ENCODE results near the gene SLC51A. TPM values are rescaled to one million over a fixed set of nuclear protein-coding genes. Genes with fewer than 3 reads are reported as not detected.

The SLC51A gene
- total RNA-seq, 1 donor from 2014 or later, result not detected

DNA sequence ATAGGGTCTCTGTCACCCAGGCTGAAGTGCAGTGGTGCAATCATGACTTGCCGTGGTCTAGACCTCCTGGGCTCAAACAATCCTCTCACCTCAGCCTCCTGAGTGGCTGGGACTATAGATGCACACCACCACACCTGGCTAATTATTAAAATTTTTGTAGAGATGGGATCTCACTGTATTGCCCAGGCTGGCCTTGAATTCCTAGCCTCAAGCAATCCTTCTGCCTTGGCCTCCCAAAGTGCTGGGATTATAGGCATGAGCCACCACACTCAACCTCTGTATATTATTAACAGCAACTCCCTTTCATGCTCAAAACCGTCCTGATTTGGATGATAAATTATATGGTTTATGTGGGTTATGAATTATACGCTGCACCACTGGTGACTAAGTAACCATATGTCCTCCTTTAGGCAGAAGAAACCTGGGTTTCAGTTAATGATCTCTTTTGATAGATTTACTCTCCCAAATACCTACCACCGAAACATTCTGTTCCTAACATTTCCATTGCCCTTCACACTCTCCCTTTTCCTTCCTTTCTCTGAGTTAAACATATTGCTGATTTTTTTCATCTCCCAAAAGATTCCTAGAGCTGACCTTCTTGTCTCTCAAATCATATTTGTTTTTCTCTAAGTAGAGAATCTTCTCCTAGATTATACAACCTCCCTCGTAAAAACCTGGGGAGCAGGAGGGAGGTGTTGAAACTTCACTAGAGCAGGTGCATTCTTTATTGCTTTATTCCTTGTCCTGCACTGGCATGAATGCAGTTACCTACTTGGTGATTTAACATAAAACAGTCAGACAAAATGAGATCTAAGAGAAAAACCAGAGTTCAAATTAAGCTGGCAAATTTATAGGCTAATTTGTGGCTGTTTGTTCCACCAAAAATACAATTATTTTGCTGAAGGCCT, 38.3 kb downstream of the SLC51A start:
- Mint-ChIP-seq H3K27ac (no peak overlapping the region), H3K36me3 (ENCODE audit: low read depth) (peaks cover 27% of the 10 kb centered on the region), H3K9me3 (no peaks in the 10 kb centered on the region), H3K27me3 (no peaks in the 10 kb centered on the region), H3K4me1 (peaks cover 6% of the 10 kb centered on the region), H3K4me3 (no peak overlapping the region)
- intact Hi-C loops (cut with micrococcal nuclease), result no loop called here
- no peak for DNase-seq

DNA sequence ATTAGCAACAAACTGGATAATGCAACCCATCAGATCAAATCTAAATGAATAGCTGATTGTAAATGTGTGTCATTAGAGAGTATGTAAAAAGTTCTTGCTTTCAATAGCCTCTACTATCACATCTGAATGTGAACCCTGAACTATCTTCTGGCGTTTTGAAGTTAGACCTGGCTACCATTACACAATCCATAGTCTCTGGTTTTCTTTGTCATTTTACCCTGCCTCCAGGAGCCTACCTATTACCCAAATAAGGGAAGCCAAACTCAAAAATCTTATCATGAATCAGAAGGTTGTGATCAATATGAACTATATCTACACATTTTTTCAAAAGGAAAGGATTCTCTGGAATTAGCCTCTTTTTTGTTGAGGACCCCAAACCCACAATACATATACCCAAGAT, 39.4 kb downstream of the SLC51A start:
- no peak overlapping the region for H3K4me3 Mint-ChIP-seq
- no peak overlapping the region for H3K27ac Mint-ChIP-seq
- H3K9me3 Mint-ChIP-seq, result peaks cover under 1% of the 10 kb centered on the region
- no peak for DNase-seq
- intact Hi-C loops (cut with micrococcal nuclease), result no loop called here
- no peaks in the 10 kb centered on the region for H3K27me3 Mint-ChIP-seq
- peaks cover 28% of the 10 kb centered on the region for H3K36me3 Mint-ChIP-seq (ENCODE audit: low read depth)
- peaks cover 6% of the 10 kb centered on the region for H3K4me1 Mint-ChIP-seq

DNA sequence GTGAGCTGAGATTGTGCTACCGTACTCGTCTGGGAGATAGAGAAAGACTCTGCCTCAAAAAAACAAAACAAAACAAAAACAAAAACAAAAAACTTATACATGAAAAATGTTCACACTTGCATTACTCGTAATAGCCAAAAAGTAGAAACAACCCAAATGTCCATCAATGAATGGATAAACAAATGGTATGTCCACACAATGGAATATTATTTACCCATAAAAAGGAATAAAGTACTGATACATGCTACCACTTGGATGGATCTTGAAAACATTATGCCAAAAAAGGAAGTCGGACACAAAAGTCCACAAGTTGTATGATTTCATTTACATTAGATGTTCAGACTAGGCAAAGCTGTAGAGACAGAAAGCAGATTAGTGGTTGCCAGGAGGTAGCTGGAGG, 44.5 kb downstream of the SLC51A start:
- intact Hi-C loops (cut with micrococcal nuclease), result no loop called here
- H3K27ac Mint-ChIP-seq, result no peak overlapping the region
- DNase-seq, result no peak
- H3K4me3 Mint-ChIP-seq, result no peak overlapping the region
- no peaks in the 10 kb centered on the region for H3K27me3 Mint-ChIP-seq
- peaks cover 3% of the 10 kb centered on the region for H3K9me3 Mint-ChIP-seq
- peaks cover 39% of the 10 kb centered on the region for H3K36me3 Mint-ChIP-seq (ENCODE audit: low read depth)
- H3K4me1 Mint-ChIP-seq, result peaks cover 8% of the 10 kb centered on the region

DNA sequence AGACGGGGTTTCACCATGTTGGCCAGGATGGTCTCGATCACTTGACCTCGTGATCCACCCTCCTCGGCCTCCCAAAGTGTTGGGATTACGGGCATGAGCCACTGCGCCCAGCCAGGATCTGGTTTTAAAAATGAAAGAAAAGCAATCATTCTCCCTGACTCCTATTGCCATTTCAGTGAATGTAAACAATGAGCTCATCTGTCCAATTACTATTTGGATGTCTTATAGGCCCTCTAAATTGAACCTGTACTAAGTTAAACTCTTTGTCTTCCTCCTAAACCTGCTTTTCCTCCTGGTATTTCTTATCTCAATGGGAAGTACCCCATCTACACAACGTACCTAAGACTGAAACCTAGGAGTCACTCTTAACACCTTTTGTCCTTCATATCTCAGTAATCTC, 47.5 kb downstream of the SLC51A start:
- no peak for DNase-seq

DNA sequence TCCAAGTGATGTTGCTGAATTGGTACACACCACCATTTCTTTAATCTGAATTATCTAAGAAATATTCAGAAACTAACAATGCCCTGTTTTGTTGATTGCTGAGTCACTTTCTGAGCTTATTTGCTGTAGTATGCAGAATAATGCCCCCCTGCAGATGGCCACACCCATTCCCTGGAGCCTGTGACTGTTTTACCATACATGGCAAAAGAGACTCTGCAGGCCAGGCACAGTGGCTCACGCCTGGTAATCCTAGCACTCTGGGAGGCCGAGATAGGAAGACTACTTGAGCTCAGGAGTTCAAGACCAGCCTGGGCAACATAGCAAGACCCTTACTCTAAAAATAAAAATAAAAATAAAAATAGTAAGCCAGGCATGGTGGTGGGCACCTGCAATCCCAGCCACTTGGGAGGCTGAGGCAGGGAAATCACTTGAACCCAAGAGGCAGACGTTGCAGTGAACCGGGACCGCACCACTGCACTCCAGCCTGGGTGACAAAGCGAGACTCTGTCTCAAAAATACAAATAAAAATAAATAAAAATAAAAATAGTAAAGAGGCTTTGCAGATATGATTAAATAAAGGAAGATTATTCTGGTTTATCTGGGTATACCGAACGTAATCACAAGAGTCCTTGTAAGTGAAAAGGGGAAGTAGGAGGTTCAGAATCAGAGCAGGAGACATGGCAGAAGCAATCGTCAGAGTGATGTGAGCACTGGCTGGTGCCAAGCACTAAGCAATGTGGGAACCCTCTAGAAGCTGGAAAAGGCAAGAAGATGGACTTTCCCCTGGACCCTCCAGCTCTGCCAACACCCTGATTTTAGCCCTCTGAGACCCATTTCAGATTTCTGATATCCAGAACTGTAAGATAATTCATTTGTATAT, 52.2 kb downstream of the SLC51A start:
- peaks cover 50% of the 10 kb centered on the region for H3K36me3 Mint-ChIP-seq (ENCODE audit: low read depth)
- no peaks in the 10 kb centered on the region for H3K9me3 Mint-ChIP-seq
- peak overlapping the region; percentile 48 for H3K27ac Mint-ChIP-seq
- no peak overlapping the region for H3K4me3 Mint-ChIP-seq
- no peak for DNase-seq
- no peaks in the 10 kb centered on the region for H3K27me3 Mint-ChIP-seq
- peaks cover 32% of the 10 kb centered on the region for H3K4me1 Mint-ChIP-seq
- intact Hi-C loops (cut with micrococcal nuclease), result no loop called here

More for the DNA sequence above, 47.5 kb downstream of the SLC51A start:
- H3K9me3 Mint-ChIP-seq, result peaks cover 3% of the 10 kb centered on the region
- no peak overlapping the region for H3K27ac Mint-ChIP-seq
- peaks cover 41% of the 10 kb centered on the region for H3K36me3 Mint-ChIP-seq (ENCODE audit: low read depth)
- H3K4me1 Mint-ChIP-seq, result peaks cover 12% of the 10 kb centered on the region
- H3K4me3 Mint-ChIP-seq, result no peak overlapping the region
- intact Hi-C loops (cut with micrococcal nuclease), result no loop called here
- no peaks in the 10 kb centered on the region for H3K27me3 Mint-ChIP-seq

DNA sequence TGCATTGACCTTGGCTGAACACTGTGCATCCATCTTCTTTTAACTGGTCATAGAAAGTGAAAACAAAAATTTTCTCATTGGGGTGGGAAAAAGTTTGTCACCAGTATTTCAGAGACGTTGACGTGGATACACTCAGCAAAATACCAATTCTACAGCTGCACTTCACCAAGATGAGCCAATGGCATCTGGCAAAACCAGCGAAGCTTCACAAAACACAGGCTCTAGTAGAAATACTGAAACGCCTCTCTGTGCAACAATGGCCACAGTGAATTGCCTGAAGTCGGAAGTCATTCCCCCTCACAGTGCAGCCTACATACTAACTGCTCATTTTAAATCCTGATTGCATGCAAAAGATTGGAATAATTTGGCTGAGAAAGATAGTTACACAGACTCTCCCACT, 54.2 kb downstream of the SLC51A start:
- Mint-ChIP-seq H3K4me1 (peaks cover 41% of the 10 kb centered on the region), H3K36me3 (ENCODE audit: low read depth) (peaks cover 47% of the 10 kb centered on the region), H3K4me3 (no peak overlapping the region), H3K9me3 (no peaks in the 10 kb centered on the region), H3K27me3 (no peaks in the 10 kb centered on the region), H3K27ac (peak overlapping the region; percentile 63)
- no peak for DNase-seq
- intact Hi-C loops (cut with micrococcal nuclease), result loop anchor here (5.0 to 10.0 kb wide), 2 partner anchors 257 to 454 kb away; no protein-coding TSS in a partner anchor

DNA sequence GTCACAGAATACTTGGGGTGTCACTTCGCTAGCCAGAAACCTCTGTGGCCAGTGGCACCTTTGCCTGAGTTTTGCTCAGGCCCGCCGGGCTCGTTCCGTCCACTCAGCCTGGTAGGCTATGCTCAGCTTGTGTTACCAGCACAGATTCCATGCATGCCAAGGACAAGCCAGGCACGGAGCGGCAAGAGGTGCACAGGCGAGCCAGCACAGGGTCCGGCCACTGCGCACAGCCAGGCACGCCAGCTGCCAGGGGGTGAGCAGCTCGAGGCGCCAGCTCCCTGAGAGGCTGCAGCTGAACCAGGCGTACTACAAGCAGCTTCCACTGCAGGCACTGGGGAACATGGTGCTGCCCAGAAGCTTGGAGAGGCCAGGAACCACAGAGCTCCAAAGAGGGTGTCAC, 56.5 kb downstream of the SLC51A start:
- H3K4me1 Mint-ChIP-seq, result peaks cover 46% of the 10 kb centered on the region
- no peak overlapping the region for H3K27ac Mint-ChIP-seq
- DNase-seq, result no peak
- intact Hi-C loops (cut with micrococcal nuclease), result loop anchor here (5.0 to 10.0 kb wide), 2 partner anchors 254 to 452 kb away; no protein-coding TSS in a partner anchor
- no peaks in the 10 kb centered on the region for H3K9me3 Mint-ChIP-seq
- H3K27me3 Mint-ChIP-seq, result no peaks in the 10 kb centered on the region
- H3K36me3 Mint-ChIP-seq (ENCODE audit: low read depth), result peaks cover 45% of the 10 kb centered on the region
- no peak overlapping the region for H3K4me3 Mint-ChIP-seq

DNA sequence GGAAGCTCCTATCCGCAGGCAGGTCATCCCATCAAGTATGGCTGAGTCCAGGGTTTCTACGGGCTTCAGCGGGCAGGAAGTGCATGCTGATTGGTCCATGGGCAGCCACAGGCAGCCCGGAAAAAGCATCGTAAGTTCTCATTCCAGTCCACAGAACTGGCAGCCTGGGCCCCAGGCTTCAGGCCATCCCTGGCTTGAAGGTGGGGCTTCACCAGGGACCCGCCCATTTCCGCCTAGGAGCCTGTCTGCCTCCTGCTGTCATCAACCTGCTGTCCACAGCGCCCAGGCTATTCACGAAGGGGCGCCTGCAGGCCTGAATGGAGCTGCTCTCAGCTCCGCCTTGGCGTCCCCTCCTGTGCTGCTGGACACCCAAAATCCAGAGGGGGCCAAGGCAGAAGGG, 57.3 kb downstream of the SLC51A start:
- Mint-ChIP-seq H3K27me3 (no peaks in the 10 kb centered on the region), H3K4me3 (peak overlapping the region; percentile 74), H3K4me1 (peaks cover 52% of the 10 kb centered on the region), H3K9me3 (no peaks in the 10 kb centered on the region), H3K36me3 (ENCODE audit: low read depth) (peaks cover 45% of the 10 kb centered on the region), H3K27ac (peak overlapping the region; percentile 88)
- DNase-seq, result peak; percentile 74
- intact Hi-C loops (cut with micrococcal nuclease), result loop anchor here (1.0 to 10.0 kb wide), 5 partner anchors 14 to 451 kb away; partner anchors contain the start of genes DYNLT2B, PCYT1A and RNF168

DNA sequence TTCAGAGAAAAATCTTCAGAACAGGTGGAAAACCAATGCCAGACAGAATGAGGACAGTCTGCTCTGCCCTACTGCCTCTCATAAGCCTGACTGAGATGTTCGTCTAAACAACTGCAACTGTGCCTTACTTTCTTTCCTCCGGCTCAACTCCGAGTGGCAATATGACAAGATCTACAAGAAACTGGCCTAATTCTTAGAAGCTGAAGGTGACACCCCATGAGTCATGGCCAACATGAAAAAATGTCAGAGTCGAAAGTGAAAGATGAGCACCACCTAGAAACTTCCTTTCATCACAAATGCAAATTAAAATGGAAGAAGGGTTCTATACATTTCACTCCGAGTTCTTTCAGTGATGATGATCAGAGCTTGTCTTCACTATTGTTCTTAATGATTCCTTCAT, 58.3 kb downstream of the SLC51A start:
- no peaks in the 10 kb centered on the region for H3K27me3 Mint-ChIP-seq
- H3K27ac Mint-ChIP-seq, result peak overlapping the region; percentile 88
- peaks cover 41% of the 10 kb centered on the region for H3K36me3 Mint-ChIP-seq (ENCODE audit: low read depth)
- DNase-seq, result peak; percentile 93
- intact Hi-C loops (cut with micrococcal nuclease), result loop anchor here (1.0 to 10.0 kb wide), 5 partner anchors 13 to 450 kb away; partner anchors contain the start of genes DYNLT2B, PCYT1A and RNF168
- H3K4me1 Mint-ChIP-seq, result peaks cover 54% of the 10 kb centered on the region
- peak overlapping the region; percentile 74 for H3K4me3 Mint-ChIP-seq
- H3K9me3 Mint-ChIP-seq, result no peaks in the 10 kb centered on the region

DNA sequence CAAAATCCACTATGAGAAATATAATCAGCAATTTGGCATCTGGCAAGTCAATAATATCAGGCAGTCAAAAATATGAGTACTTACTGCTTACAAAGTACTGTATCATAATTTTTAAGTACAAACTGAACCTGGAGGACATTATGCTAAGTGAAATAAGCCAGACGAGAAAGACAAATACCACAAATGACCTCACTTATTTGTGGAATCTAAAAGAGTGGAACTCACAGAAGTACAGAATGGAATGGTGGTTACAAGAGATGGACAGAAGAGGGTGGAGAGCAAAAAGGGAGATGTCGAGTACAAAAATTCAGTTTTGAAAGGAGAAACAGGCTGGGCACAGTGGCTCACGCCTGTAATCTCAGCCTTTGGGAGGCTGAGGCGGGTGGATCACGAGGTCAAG, 58.8 kb downstream of the SLC51A start:
- intact Hi-C loops (cut with micrococcal nuclease), result loop anchor here (10.0 kb wide), 1 partner anchor 450 kb away; no protein-coding TSS in a partner anchor
- Mint-ChIP-seq H3K36me3 (ENCODE audit: low read depth) (peaks cover 38% of the 10 kb centered on the region), H3K4me1 (peaks cover 56% of the 10 kb centered on the region)

DNA sequence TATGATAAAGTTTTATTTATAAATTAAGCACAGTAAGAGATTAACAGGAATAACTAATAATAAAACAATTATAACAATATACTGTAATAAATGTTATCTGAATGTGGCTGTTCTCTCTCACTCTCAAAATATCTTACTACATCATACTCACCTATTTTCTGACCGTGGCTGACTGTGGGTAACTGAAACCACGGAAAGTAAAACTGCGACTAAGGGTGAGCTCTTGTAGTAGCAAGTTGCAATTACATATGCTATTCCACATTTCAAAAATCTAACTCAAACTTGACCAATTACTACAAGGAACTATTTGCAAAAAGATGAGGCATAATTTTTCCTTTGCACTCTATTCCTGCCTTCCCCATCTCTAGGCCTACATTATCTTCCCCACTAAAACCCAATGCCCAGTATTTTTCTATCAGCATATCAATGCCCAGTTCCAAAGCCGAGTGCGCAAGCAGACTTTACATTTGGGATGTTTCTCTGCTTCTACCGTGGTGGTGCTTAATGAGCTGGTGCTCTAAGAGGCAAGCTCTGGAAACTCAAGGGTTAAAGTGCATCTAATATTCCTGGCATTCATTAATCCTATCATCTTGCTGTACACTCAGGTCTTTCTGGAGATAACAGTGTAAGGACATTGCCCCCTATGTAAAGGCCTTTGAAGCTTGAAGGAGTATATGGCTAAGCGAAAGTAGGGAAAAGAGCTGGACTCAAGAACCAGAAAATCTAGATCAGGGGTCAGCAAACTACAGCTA, 64.5 kb downstream of the SLC51A start:
- intact Hi-C loops (cut with micrococcal nuclease), result no loop called here
- Mint-ChIP-seq H3K36me3 (ENCODE audit: low read depth) (peaks cover 21% of the 10 kb centered on the region), H3K27ac (peak overlapping the region; percentile 10), H3K4me1 (peaks cover 59% of the 10 kb centered on the region), H3K4me3 (peak overlapping the region; percentile 55), H3K27me3 (no peaks in the 10 kb centered on the region), H3K9me3 (no peaks in the 10 kb centered on the region)
- peak; percentile 79 for DNase-seq

More for the DNA sequence above, 58.8 kb downstream of the SLC51A start:
- Mint-ChIP-seq H3K27ac (peak overlapping the region; percentile 88), H3K4me3 (peak overlapping the region; percentile 74), H3K9me3 (no peaks in the 10 kb centered on the region), H3K27me3 (no peaks in the 10 kb centered on the region)
- peak; percentile 63 for DNase-seq

DNA sequence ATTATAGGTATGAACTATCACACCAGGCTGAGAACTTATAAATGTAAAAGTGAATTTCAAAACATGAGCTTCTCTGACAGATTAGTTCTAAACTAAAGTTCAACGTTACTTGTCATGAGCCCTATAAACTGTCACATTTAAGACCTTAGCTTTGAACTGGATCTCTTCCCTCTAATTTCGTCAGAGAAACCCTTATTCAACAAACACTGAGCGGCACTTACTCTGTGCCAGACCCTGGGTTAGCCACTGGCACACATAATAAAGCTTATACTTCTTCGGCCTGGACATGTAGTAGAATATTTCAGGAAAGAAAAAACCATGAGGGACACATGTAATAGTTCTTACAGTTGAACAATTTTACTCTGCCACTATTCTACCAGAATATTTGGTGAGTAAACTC, 65.6 kb downstream of the SLC51A start:
- peaks cover 66% of the 10 kb centered on the region for H3K4me1 Mint-ChIP-seq
- intact Hi-C loops (cut with micrococcal nuclease), result no loop called here
- no peaks in the 10 kb centered on the region for H3K9me3 Mint-ChIP-seq
- no peak overlapping the region for H3K4me3 Mint-ChIP-seq
- DNase-seq, result no peak
- peaks cover 21% of the 10 kb centered on the region for H3K36me3 Mint-ChIP-seq (ENCODE audit: low read depth)
- H3K27ac Mint-ChIP-seq, result peak overlapping the region; percentile 39
- no peaks in the 10 kb centered on the region for H3K27me3 Mint-ChIP-seq
